Measurements from ENCODE around the gene NFKB1.

DNA sequence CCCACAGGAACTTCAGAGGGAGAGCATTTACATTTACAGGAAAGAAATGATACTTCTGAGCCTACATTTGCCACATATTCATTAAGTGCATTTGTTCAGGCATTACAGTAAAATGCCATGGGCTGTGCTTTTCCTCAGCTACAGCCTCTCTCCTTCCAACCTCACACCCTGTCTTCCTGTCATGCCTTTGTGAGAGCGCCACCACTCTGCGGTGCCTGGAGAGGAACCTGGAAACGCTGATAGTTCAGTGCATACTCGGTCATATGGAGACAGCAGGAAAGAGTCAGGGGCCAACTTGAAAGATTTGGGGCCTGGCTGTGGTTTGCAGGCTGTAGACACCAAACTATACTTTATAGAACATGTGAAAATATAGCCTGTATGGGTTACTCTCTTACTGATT is 40.5 kb downstream of the NFKB1 start:
- TF ChIP-seq POLR2A (IDR thresholded peaks at IDR 0.05), result no peak
- TF ChIP-seq, protein P1, sequence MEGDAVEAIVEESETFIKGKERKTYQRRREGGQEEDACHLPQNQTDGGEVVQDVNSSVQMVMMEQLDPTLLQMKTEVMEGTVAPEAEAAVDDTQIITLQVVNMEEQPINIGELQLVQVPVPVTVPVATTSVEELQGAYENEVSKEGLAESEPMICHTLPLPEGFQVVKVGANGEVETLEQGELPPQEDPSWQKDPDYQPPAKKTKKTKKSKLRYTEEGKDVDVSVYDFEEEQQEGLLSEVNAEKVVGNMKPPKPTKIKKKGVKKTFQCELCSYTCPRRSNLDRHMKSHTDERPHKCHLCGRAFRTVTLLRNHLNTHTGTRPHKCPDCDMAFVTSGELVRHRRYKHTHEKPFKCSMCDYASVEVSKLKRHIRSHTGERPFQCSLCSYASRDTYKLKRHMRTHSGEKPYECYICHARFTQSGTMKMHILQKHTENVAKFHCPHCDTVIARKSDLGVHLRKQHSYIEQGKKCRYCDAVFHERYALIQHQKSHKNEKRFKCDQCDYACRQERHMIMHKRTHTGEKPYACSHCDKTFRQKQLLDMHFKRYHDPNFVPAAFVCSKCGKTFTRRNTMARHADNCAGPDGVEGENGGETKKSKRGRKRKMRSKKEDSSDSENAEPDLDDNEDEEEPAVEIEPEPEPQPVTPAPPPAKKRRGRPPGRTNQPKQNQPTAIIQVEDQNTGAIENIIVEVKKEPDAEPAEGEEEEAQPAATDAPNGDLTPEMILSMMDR (IDR thresholded peaks at IDR 0.05), result no peak
